Stimulated activated CD4-positive, alpha-beta T cell treated with anti-CD3 and anti-CD28 coated beads, Interleukin-12 subunit alpha, Interleukin-12 subunit beta, amount 100 ng/mL, for 24 hours (primary cell): ENCODE results near the gene AOX1.
"Not testable (repeated sequence)": the region's sequence is repeated elsewhere in the genome, so short reads cannot be mapped to it uniquely, and the experiment has no call there.

Source experiments
- DNase-seq, 2 experiments: peaks; one replicate each; pipeline ENCODE4 v3.0.0-alpha.2; 2020; ENCODE audit warnings: low read depth in 2 of 2

Gene AOX1

GRCh38 chr2:200665626-200666453 is 80.0 kb downstream of the AOX1 start:
- DNase-seq = no peak

GRCh38 chr2:200667413-200667812 is 81.6 kb downstream of the AOX1 start:
- no peak for DNase-seq

GRCh38 chr2:200668478-200668877 is 82.7 kb downstream of the AOX1 start:
- DNase-seq = no peak

GRCh38 chr2:200669308-200669707 is 83.5 kb downstream of the AOX1 start:
- DNase-seq = no peak

DNA sequence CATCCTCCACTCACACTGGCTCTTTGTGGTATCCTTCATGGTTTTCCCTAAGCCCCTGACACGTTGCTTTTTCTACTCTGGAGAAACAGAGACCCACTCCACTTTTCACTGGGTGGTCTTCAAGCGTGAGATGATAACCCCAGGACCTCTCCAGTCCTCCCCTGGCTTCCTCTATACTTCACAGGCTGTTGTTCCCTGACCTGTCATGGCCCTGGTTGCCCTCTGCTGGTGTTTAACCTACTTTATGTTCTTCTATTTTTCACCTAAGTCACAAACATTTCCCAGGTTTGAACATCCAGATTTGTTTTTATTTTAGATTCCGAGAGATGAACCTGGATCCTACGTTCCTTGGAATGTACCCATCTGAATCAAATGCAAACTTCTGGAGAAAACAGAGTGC is 84.5 kb downstream of the AOX1 start:
- DNase-seq = no peak

- no peak for DNase-seq
Observed at GRCh38 chr2:200670751-200671150, 84.9 kb downstream of the AOX1 start.

DNA sequence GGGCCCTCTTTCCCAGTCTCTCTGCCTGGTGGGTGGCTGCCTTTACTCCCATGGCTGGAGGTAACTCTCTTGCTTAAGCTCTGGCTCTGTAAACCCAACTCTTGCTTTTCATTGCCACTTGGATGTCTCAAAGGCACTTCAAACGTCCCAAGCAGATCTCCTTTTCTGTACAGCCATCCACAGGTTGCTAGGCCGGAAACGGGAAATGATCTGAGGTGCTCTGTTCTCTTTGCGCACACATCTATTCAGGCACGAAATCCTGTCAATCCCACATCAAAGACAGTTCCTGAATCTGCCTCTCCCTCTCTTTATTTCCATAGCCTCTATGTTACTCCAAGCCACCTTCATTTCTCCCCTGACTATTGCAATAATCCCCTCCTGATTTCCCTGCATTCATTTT is 87.4 kb downstream of the AOX1 start:
- DNase-seq = no peak

DNA sequence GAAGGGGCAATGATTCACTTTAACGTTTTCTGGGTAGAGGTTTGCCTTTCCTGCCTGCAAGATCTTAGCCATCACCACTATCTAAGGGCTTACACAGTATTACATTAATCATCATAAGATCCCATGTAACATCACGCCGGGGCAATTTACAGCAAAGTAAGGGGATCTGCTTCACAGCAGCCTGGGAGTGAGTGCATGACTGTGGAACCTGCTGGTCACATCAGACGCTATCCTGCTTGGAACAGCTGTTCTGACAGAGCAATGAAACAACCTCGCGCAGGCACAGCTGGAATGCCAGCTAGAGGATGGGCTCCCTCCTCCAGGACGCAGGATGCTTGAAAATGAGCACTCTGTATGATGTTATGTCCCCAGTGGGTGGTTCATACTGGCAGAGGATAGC is 89.0 kb downstream of the AOX1 start:
- DNase-seq = no peak

DNA sequence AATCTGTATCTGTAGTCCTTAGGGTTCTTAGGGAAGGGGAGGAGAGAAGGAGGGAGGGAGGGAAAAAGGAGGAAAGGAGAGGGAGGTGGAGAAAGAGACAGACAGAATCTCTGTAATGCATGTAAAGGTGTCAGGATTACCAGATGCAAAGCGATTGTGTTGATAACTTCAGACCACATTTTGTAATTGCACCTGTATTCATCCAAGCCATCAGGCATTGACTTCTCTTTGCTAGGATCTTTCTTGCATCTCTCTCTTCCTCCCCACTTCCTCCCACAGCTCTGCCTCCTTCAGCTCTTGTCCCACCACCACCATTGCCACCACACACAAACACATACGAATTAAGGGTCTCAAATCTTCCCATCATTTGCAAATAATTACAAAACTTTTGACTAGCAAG is 91.4 kb downstream of the AOX1 start:
- DNase-seq = no peak

GRCh38 chr2:200677721-200678532 is 92.1 kb downstream of the AOX1 start:
- DNase-seq = no peak

GRCh38 chr2:200679127-200679526 is 93.3 kb downstream of the AOX1 start:
- no peak for DNase-seq

GRCh38 chr2:200679535-200679934 is 93.7 kb downstream of the AOX1 start:
- no peak for DNase-seq

DNA sequence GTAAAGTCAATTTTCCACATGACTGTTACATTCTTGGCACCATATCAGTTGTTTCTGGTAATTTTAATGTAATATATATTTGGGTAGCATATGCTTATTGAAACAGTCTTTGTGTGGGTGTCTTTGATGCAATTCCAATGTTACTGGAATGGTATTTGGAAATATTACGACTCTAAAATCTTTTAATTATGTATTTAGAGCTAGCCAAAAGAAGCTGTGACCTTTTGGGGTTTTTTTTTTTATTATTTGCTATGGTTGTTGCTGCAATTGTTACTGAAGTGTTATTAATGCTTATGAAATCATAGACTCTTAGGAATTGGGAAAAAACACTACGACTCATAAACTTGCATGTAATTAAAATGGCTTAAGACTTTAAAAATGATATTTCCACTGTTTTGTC is 95.9 kb downstream of the AOX1 start:
- DNase-seq = no peak

DNA sequence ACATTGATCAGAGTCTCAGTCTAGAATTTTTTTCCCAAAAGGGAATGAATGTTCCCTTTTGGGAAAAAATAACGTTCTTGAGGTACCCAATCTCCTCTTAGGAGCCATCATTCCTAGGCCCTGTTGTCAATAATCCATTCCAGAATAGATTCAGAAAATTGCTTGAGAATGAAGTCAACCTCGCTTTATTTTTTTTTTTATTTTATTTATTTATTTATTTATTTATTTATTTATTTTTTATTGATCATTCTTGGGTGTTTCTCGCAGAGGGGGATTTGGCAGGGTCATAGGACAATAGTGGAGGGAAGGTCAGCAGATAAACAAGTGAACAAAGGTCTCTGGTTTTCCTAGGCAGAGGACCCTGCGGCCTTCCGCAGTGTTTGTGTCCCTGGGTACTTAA is 96.6 kb downstream of the AOX1 start:
- DNase-seq = not testable (repeated sequence)

DNA sequence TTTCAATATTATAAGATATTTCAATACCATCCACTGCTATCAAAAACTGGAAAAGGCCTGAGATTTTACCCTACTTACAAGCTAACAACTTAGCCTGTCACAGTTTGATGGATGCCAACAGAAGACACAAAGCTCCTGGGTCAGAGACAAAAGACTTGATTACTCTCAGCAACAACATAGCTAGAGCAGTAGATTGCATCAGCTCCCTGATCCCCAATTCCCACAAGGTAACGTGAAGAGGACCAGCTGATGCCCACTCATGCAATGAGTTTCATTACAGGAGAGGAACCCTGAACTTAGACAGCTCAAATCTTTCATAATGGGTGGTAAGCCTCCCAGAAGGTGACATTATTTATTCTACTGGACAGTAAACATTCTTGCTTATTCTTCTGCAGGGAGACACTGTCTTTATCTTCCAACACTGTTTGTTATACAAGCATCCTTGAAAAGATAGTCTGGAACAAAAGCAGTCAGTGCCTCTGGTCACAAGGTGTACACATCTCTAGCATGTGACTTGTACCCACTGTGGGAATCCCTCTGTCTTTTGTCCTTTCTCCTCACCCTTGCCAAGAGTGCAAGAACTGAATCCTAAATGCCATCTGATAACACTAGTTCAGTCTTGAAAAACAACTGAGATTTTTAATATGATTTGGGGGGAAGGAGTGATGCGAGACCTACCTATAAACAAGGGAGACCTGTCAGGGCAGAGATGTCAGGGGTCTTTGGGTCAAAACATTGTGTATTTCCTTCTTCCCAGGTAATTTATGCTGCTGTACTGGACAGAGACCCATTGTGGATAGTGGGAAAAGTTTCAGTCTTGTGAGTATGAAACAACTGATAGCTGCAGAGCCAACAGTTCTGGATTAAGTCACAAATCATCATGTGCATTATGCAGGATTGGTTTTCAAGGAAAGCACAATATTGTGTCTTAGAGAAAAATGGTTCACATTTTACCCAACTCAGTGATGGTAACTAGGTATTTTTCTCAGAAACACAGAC is 102.4 kb downstream of the AOX1 start:
- DNase-seq = no peak

GRCh38 chr2:200689115-200689514 is 103.3 kb downstream of the AOX1 start:
- DNase-seq = no peak

GRCh38 chr2:200693836-200694470 is 108.1 kb downstream of the AOX1 start:
- no peak for DNase-seq

DNA sequence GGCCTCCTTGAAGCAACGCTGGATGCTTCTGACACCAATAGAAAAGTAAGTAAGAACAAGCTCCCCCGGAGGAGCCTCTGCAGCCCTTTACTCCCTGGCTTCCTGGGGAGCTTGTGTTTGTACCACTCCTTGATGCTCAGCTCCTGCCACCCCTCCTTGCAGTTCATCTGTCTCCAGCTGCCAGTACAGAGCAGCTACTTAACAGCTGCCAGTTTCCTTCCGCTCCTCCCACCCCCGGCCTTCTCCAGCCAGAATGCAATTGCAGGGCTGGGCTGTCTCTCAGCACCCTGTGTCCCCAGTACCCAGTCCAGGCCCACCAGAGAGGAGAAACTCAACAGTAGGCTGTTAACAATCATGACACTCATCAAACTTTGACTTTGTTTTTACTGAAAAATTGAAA is 109.4 kb downstream of the AOX1 start:
- no peak for DNase-seq

- DNase-seq = no peak
Observed at GRCh38 chr2:200695601-200696000, 109.8 kb downstream of the AOX1 start.

GRCh38 chr2:200698217-200698616 is 112.4 kb downstream of the AOX1 start:
- DNase-seq = no peak

GRCh38 chr2:200699310-200699709 is 113.5 kb downstream of the AOX1 start:
- no peak for DNase-seq
